ENCODE measurements around the gene NPHP4. TPM values are rescaled to one million over a fixed set of nuclear protein-coding genes. Genes with fewer than 3 reads are reported as not detected.

Gene NPHP4
- total and polyA plus RNA-seq, 9 of the 15 experiments (the other 6 are each of a cell fraction or from before 2014, with no cell fraction given), result 0.52 to 26.2 (median 6.7) TPM

DNA sequence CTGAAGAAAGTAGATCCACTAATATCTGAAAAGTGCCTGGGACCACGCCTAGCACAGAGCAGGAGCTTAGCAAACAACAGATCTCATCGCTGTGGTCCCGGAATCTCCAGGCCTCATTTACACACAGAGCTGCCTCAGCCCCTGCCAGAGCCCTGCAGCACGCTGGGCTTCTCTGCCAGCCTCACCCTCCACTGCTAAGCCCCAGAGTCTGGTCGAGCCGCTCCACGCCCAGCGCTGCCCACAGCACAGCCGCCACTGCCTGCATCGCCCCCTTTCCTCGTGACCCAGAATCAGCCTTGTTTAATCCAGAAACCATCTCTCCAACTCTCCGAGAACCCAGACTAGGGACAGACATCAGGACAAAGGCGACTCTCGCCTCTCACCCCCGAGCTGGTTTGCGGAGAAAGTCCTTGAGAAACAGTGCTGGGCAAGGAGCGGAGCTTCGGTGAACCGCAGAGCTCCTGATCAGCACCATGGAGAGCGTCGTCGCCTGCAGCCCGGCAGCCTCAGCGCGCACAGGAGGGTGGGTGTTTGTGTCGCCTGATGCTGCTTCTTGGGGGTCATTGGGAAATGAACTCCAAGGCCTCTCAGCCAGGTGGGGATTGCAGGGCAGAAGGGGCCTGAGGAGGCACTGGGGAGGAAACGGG lies 145.1 kb downstream of the NPHP4 start (continued):
- TF ChIP-seq NR2C1 (IDR thresholded peaks at IDR 0.05), result no peak
- no peak for TF ChIP-seq NR2C1 (tag; IDR thresholded peaks at IDR 0.05)
- TF ChIP-seq CSDE1 (IDR thresholded peaks at IDR 0.05), result no peak
- no peak for TF ChIP-seq GTF2A2 (tag; IDR thresholded peaks at IDR 0.05)
- no peak for TF ChIP-seq HNRNPUL1 (IDR thresholded peaks at IDR 0.05; ENCODE audit: low read length)
- no peak for TF ChIP-seq RHOXF2B (CRISPR knock-in tag; conservative IDR thresholded peaks at IDR 0.05)
- TF ChIP-seq ELF1 (tag; IDR thresholded peaks at IDR 0.05), result no peak
- TF ChIP-seq ZNF121 (CRISPR knock-in tag; conservative IDR thresholded peaks at IDR 0.05), result no peak
- TF ChIP-seq ZBTB9 (CRISPR knock-in tag; IDR thresholded peaks at IDR 0.05), result no peak
- no peak for TF ChIP-seq ZNF584 (CRISPR knock-in tag; IDR thresholded peaks at IDR 0.05; ENCODE audit: low read depth)
- TF ChIP-seq SIN3B (IDR thresholded peaks at IDR 0.05; ENCODE audit: low read depth), result no peak
- TF ChIP-seq FOS (IDR thresholded peaks at IDR 0.05; ENCODE audit: extremely low read depth, insufficient read length), result no peak
- no peak for TF ChIP-seq FUS (optimal IDR thresholded peaks at IDR 0.05; ENCODE audit: low read depth, low read length)
- no peak for TF ChIP-seq SMC3 (conservative IDR thresholded peaks at IDR 0.05; ENCODE audit: insufficient read depth, low read depth, low read length)
- TF ChIP-seq JUN (IDR thresholded peaks at IDR 0.05; ENCODE audit: borderline replicate concordance, low read depth, low read length), result no peak
- TF ChIP-seq JUN (CRISPR knock-in tag; IDR thresholded peaks at IDR 0.05; ENCODE audit: borderline replicate concordance), result no peak
- no peak for TF ChIP-seq CREB3L1 (IDR thresholded peaks at IDR 0.05; ENCODE audit: borderline replicate concordance, low read depth)
- TF ChIP-seq, protein P1, sequence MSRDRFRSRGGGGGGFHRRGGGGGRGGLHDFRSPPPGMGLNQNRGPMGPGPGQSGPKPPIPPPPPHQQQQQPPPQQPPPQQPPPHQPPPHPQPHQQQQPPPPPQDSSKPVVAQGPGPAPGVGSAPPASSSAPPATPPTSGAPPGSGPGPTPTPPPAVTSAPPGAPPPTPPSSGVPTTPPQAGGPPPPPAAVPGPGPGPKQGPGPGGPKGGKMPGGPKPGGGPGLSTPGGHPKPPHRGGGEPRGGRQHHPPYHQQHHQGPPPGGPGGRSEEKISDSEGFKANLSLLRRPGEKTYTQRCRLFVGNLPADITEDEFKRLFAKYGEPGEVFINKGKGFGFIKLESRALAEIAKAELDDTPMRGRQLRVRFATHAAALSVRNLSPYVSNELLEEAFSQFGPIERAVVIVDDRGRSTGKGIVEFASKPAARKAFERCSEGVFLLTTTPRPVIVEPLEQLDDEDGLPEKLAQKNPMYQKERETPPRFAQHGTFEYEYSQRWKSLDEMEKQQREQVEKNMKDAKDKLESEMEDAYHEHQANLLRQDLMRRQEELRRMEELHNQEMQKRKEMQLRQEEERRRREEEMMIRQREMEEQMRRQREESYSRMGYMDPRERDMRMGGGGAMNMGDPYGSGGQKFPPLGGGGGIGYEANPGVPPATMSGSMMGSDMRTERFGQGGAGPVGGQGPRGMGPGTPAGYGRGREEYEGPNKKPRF (IDR thresholded peaks at IDR 0.05; ENCODE audit: low read depth, low read length), result no peak
- TF ChIP-seq, protein P2, sequence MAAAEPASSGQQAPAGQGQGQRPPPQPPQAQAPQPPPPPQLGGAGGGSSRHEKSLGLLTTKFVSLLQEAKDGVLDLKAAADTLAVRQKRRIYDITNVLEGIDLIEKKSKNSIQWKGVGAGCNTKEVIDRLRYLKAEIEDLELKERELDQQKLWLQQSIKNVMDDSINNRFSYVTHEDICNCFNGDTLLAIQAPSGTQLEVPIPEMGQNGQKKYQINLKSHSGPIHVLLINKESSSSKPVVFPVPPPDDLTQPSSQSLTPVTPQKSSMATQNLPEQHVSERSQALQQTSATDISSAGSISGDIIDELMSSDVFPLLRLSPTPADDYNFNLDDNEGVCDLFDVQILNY (CRISPR knock-in tag; IDR thresholded peaks at IDR 0.05), result 0 out of 2 replicates have a peak, but pooled peaks have one; percentile 54
- TF ChIP-seq MLX (CRISPR knock-in tag; conservative IDR thresholded peaks at IDR 0.05), result no peak
- no peak for TF ChIP-seq ZNF175 (CRISPR knock-in tag; IDR thresholded peaks at IDR 0.05; ENCODE audit: low read depth)
